Stimulated activated CD8-positive, alpha-beta memory T cell treated with anti-CD3 and anti-CD28 coated beads, Interleukin-4, amount 100 ng/mL, for 24 hours (primary cell): Measurements from ENCODE around the gene IMMP2L.

Experiments used
- DNase-seq: peaks from one replicate; pipeline ENCODE4 v3.0.0-alpha.2; 2020; ENCODE audit warnings: low read depth

Gene IMMP2L

DNA sequence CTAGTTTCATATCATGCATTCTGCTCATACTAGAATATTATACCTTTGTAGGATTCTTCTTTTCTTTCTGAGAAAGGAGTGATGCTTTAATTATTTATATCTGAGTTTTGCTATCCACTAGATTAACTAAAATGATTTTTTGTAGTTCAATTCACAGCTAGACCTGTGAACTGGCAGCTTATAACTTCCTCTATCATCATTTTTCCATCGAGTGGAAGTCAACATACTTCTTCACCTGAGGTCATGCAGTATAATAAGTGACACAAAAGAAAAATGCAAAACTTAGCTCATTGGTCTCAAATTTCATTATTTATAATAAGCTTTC is 463.4 kb downstream of the IMMP2L start:
- DNase-seq = no peak

DNA sequence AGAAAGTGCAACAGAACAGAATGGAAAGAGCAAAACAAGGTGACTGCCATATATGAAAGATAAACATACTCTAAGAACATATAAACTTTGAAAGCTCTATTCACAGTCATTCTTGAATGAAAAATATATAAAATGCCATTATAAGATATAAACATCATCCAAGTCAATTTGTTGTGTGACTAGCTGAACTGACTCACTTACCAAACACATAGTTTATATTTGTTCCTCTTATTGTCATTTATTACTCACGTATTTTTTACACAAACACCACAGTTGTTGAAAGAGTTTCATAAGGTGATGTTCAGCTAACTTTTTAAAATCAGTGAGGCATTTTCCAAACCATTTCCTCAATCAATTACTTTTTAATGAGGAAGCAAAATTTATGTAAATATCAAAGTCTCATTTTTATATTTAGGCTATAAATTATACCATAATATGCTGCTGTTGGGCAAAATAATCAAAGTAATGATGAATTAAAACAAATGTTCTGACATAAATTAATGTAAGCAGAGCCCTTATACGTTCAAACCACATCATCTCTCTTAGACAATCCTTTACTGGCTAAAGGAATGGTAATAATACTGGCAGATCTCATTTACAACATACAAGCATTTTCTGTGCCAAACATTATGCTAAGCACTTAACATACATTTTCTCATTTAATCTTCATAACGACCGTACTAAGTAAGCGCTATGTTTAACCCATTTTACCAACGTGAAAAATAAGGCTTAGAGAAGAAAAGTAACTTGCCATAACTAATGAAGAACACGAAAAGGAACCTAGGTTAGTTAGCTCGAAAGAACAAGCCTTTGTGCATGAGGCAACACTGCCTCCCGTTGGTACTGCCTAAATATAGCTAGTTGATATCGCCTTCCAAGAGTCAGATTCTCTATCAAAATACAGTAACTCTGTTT is 464.0 kb downstream of the IMMP2L start:
- peak; percentile 32 for DNase-seq

DNA sequence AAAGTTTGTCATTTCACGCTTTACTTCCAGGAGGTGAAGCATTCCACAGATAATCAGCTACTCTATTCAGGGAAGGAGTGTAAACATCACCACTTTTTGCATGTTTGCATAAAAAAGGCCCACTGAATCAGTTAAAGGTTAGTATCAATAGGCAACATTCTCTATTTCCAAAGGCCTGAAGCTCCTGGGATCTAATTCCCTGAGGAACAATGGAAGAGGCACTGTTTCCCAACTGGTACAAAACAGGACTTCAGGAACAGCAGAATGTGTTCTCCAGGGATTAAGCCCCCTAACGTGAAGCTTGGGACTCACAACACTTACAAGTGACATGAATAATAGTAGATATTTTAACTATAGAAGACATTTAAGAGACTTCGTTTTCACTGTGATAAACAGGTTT is 465.3 kb downstream of the IMMP2L start:
- no peak for DNase-seq

DNA sequence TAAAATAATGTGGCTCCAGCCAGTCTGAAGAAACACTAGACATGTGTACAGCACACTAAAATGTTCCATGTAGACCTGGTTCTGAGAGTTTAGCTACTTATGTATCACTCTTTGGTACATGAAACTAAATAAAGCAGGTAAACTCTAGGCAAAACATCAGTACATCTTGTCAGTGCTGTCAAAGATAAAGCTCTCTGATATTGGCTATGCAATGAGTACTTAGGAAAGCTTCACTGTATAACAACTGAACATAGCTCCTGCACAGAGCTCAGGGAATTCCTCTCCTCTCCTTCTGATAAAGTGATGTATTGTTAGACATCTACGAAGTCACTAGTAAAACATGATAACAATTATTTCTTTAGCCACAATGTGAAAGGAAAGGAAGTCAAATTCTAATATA is 467.9 kb downstream of the IMMP2L start:
- no peak for DNase-seq

DNA sequence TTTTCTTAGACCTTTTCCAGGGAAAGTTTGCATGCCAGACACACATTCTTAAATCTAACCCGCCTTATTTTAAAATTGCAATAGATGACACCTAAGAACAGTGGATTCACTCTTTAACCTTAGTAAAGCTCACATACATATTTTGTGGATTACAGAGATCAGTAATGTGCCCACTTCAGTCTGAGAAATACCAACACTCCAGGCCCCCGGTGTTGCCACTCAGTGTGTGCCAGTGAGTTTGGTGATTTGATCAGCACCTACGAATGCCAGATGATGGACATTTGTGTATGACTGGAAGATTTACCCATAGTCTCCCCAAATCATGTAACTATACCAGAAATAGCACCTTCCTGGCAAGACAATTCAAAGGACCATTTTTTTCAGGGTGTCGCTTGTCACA is 468.8 kb downstream of the IMMP2L start:
- DNase-seq = no peak

DNA sequence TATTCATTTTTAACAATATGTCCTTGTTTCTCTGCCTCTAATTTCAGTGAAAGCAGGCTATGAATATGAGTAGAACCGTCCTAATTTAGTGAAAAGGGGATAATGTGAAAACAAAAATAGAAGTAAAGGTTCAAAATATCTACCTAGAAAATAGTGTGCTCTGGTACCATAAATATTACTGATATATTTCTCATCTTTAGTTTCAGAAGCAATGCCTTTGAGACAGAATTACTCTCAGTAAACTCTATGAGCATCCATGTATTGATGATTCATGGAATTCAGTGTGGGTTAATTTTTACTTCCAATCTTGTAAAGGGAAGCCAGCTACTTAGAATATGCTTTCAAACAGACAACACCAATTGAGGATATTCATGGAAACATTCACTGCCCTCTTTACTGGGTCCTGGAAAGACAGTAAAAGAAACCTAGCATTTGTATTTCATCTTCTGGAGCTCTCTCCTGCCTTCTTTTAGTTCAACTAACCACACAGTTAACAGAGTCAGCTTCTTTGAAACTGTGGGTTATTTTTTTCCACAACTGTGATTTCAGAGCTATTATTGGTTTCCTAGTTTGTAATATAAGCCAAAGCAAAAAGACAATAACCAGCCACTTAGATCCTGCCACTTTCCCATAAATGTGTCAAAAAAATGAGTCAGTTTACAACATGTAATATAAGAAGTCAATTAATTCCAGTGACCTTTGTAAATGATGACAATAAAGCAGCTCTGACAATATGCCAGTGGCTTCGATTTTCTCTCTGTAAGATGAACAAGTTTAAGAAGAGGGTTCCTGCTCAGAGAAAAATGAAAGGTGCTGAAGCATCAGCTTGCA is 469.7 kb downstream of the IMMP2L start:
- DNase-seq = no peak

DNA sequence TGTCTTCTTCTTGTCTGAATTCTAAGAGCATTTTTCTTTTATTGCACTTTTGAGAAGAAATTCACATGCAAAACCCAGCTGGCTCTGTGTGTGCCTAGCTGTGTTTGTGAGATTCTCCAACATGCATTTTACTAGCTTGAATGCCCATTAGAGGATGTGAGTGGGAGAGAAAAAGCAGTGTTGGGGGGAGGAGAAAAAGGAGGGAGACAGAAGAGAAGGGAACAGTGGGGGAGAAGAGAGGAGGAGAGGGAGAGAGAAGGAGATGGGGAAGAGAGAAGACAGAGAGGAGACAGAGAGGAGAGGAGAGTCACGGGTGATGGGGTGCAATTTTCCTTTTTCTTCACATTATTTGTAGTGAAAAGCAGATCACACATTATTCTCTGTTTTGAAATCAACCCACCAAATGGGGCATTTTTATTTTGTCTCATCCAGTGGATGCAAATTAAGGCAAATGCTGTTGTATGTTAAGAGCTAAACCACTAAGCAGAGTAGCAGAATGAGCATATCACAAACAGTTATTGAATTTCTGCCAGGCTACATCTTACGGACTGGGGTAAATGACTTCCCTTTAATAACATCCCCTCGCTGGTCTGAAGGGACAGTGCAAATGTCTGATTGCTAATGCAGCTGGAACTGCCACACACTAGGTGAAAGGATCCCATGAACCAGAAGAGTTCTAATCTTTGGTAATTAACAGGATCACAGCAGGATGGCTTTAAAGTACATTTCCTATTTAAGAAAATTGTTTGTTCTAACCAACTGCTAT is 470.5 kb downstream of the IMMP2L start:
- DNase-seq = no peak

DNA sequence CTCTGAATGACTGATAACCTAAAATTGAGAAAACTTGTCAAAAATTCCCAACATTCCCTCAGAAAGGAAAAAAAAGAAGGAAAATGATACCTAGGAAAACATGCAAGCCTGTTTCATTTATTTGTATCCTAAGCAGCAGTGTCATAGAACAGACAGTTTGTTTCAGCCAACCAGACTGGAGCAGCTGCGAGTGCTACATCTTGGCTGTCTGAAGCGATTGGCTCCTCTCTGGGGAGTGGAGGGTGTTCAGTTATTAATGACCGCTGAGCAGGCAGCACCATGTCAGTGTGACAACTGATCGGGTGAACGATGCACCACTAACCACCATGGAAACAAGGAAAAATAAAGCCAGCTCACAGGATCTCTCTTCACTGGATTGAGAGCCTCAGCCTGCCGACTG is 471.4 kb downstream of the IMMP2L start, which contains the start of gene LRRN3:
TSS of gene LRRN3 (plus strand) at position 282 of the 400 bp plus-strand sequence. CDS start 31,646 bp downstream, outside the sequence.
- peak; percentile 10 for DNase-seq

DNA sequence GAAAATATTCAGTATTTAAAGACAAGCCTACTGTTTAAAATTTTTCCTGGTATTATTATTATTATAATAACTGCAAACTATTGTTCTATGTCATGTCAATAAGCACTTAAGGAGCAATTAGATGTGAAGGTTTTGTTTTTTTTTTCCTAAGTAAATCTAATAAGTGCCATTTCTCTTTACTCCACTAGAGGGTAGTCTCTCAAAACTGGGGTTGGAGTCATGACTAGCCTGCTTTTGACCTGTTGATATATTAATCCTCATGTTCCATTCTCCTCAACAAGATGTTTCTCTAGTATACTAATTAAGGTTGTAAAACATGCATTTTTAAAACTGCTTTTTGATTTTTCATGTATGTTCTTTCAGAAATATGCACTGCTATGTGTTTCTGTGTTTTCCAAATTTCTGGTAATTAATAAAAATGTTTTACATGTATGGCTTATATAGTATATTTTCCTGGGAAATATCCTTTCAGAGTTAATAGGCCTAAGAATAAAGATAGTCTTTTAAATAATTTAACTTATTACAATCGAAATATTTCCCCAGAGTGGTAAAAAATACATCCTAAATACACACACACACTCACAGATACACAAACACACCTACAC is 472.4 kb downstream of the IMMP2L start:
- no peak for DNase-seq

DNA sequence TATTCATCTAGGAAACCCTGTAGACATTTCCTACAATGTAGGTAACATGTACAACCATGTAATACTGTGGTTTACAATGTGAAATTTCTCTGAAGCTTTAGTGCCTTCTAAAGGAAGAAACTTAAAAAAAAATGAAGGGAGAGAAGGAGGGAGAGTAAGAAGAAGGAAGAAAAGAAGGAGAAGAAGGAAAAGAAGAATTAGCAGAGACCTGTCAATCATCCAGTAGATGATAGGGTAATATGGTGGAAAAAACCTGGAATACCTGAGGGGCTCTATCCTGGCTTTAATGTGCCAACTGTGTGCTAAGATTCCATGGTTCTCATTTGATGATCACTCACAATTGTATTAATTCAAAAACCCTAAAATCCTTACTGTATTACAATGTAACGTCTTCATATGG is 474.0 kb downstream of the IMMP2L start:
- no peak for DNase-seq

DNA sequence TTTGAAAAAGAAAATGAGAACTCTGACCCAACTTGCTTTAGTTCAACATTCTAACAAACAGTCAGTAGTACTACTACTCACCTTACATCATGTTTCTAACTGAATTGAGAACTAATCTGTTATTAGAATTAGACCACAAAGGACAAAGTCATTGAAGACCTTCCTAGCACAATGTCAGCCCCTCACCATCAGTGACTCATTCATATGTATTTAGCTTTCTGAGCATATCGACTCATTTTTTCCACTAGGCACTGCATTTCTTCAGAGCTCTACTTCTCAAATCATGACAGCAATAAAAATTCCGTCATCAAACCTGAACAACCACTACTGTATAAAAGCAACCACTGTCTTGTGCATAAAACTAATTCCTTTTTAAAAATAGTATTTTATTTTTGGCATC is 475.8 kb downstream of the IMMP2L start:
- no peak for DNase-seq

DNA sequence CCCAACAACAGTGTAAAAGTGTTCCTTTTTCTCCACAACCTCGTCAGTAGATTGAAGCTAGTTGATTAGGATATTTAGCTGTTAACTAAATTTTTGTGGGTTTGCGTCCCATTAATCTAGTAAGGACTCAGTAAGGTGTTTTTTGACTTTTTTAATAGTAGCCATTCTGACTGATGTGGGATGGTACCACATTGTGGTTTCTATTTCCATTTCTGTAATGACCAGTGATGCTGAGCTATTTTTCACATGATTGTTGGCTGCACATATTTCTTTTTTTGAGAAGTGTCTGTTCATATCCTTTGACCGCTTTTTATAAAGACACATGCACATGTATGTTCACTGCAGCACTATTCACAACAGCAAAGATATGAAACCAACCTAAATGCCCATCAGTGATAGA is 476.9 kb downstream of the IMMP2L start:
- DNase-seq = no peak

DNA sequence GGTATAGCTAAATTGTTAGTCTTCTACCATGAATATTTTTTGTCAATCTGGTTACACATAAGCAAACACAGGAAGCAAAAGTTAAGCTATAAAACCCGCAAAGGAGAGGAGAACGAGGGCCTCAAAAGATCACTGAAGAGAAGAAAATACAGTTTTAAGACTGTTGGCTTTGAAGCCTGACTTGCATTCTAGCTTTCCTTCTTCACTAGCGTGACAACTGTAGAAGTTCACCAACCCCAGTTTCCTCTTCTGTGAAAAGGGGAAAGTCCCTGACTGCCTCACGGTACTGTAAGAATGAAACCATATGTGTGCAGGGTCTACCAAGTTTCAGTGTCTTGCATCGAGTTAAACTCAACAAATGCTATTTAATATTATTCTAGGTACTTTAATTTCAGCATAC is 478.9 kb downstream of the IMMP2L start:
- peak; percentile 7 for DNase-seq

DNA sequence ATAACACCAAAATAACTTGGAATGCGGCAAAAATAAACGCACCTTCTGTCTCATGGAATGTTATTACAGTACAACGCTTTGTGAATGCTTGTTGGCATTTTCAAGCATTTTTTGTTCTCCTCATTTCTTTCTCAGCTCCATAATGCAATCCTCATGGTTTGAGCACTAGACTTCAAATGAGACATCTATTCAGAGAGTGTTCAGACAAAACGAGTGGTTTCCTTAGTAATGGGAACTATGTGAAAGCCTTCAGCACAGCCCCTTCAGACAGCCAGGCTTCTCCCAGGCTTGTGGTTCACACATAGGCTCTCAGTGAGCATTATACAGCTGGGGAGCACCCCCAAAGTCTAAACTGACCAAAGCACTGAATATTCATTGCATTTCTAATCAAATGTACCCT is 479.9 kb downstream of the IMMP2L start:
- DNase-seq = no peak

DNA sequence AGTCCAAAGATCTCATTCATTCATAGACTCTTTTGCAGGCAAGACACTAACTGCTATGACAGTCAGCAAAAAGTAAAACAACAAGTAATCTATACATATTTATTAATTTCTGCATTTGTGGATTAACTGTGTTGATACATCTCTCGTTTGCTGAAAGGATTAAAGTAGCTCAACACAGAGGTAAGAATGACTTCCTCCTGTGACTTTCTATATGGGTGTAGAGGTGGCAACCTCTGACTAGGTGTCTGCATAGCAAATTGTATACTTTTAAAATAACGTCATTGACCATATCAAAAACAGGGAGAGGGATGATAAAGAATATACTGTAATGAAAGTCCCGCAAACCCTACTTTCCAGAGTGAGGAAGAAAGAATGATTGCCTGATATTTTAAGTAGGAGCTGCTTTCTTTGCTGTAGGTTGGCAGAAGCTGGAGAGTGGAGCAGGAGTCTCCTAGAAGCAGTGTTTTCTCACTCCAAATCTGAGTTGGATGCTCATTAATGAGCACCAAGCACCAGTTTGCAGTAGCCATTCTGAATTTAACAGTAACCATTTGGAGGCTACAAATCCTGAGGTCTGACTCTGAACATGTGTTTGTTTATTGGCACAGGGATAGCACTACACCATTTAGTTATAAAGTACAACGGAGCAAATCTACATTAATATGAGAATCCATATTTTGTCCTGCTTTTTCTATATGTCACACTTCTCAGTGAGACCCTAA is 480.6 kb downstream of the IMMP2L start:
- no peak for DNase-seq

DNA sequence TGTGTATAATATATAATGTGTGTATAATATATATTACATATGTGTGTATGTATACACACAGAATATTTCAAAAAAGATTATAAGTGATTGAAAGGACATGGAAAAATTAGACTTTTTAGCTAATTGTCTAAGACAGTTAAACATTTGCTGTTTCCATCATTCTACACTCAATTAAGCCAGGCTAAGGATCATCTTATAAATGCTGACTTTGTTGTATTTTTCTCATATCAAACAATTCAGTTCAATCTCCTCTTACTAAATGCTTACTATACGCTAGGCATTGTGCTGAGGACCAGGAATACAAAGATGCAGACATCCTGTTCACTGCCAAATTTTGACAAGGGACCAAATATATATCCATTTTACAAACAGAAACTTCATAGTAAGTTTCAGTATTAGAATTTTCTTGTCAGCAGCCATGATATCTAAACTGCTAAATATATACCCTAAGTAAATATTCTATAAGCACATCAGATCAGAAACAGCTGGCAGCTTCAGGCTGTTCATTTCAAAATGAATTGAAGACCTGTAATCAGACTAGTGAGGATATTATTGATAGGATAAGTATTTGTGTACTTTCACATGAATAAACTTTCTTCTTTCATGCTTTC is 481.7 kb downstream of the IMMP2L start:
- DNase-seq = no peak

DNA sequence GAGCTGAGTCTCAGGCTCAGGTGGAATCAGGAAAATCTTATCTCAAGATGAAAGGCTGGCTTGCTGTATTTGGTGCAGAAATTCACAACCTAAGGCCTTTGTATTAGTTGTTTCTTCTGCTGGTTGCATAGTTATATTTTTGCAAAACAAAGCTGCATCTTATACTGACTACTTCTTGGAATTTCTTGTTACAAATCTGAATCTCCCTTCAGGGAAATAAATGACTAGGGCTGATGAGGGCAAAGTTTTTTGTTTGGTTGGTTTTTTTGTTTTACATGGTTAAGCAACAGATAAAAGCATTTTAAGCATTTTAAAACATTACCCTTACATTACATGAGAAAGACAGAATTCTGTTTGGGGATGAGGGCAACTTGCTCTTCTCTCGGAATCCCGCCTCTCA is 485.3 kb downstream of the IMMP2L start:
- no peak for DNase-seq

DNA sequence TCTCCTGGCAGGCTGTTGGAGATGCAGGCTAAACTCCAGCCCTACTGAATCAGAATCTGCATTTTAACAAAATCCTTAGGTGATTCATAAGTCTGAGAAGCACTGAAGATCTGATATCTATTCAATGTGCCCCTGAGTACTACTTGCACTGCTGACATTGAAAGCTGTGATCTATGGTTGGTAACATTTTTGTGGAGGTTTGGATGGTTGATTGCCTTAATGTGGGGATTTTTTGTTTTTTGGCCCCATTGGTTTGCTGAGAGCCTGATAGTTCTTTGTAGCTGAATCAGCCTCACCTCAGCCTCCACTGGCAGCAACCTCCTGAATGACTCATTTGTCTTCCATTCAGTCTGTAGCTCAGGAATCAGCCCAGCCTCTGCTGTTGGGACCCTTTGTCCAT is 486.1 kb downstream of the IMMP2L start:
- peak; percentile 18 for DNase-seq

DNA sequence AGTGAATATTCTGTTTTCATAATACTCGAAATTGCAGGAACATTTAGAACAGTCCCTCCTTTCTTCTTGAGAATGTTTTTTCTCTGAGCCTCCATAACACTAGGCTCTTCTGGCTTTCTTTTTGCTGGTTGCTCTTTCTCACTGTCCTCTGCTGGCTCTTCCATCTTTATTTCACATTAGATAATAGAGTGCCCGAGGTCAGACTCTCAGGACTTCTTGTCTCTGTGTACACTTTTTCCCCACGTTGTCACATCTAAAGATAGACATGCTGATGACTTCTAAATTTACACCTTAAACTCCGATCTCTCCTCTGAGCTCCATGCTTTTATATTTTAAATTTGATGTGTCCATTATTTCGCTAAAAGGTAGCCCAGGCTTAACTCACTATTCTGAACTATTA is 486.8 kb downstream of the IMMP2L start:
- DNase-seq = no peak

DNA sequence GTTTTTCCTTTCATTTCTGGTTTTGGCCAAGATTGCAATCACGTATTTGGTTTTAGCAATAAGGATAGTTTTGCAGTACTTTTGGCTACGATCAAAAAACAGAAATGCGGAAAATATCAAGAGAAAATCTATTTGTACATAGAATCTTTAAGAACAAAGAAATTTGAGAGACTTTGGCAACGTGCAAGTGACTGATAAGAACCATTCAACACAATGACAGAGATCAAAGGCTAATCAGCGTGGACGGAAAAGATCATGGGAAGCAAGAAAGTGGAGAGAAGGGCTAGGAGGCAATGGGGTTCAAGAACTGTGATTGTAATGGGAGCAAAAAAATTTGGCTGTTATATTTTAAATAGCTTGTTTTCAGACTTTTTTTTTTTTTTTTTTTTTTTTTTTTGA is 487.5 kb downstream of the IMMP2L start:
- DNase-seq = no peak
